LNCAP (cell line): ENCODE measurements around the gene MBD1.
A peak's percentile ranks its signal among the peaks of the same experiment; 100 is the strongest.

Experiments used
- CTCF ChIP-seq: fragments of 450-650 bp; IDR thresholded peaks from 2 replicates; pipeline ENCODE4 v1.5.1; 2017; ENCODE audit warnings: mild to moderate bottlenecking

The MBD1 gene

GRCh38 chr18:50287441-50288347 lies 6.4 kb upstream of the MBD1 start, which contains the start of gene CXXC1:
CXXC1 (minus strand) TSS chr18:50287692; CDS start chr18:50287589, 103 bp downstream.
- TF ChIP-seq CTCF: peak; percentile 22; the same call in 1 of the 2 replicates

- no peak for TF ChIP-seq CTCF
These were observed 5.7 kb upstream of the MBD1 start for GRCh38 chr18:50287028-50287440.

- no peak for TF ChIP-seq CTCF
These were observed 5.2 kb upstream of the MBD1 start for GRCh38 chr18:50286391-50287027.

- no peak for TF ChIP-seq CTCF
These were observed 4.5 kb upstream of the MBD1 start for GRCh38 chr18:50285631-50286321.

- no peak for TF ChIP-seq CTCF
These were observed 3.7 kb upstream of the MBD1 start for GRCh38 chr18:50285071-50285470.

- TF ChIP-seq CTCF: no peak
These were observed 3.0 kb upstream of the MBD1 start for GRCh38 chr18:50284255-50284885.
